Measurements from ENCODE around the gene NKAIN2. TPM values are rescaled to one million over a fixed set of nuclear protein-coding genes. Genes with fewer than 3 reads are reported as not detected.

Gene NKAIN2
- total RNA-seq, 1 experiment from 2014 or later = 0.06 TPM

DNA sequence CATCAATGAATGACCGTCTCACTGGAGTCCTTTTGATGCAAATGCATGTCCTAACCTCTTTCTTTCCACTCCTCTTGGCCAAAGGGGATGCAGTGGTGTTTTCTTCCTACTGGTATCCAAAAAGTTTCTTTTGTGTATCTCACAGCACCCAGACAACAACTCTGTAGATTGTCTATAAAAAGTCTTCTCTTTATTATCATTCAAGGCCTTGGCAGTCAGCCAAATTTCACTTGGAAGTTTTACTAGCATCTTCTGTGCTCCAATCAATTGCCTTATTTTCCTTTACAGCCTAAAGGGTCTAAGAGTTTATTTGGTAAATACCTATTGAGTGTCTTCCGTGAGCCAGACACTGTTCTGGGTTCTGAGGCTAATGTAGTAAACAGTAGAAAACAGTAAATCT lies 1008.4 kb downstream of the NKAIN2 start:
- no peak for DNase-seq (ENCODE audit: low read depth)

DNA sequence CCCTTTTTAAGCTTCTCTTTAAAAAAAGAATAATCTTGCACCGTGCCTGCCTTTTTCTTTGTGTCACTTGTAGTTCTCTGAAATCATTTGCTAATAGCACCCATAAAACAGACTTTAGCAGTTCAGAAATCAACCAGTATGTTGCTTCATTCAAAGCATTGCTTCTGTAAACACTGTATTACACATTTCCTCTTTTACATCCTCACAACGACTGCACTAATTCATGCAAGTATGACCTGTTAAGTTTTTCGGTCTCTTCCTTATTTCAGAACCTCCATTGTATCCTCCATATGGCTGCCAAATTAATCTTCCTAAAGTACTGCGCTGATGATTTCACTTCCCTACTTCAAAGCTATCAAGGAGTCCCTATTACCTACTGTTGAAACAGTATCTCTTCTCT lies 1015.7 kb downstream of the NKAIN2 start:
- no peak for DNase-seq (ENCODE audit: low read depth)

- DNase-seq (ENCODE audit: low read depth) = no peak
Observed at GRCh38 chr6:124822204-124822613, 1018.5 kb downstream of the NKAIN2 start.

- no peak for DNase-seq (ENCODE audit: low read depth)
Observed at GRCh38 chr6:124822721-124823120, 1019.1 kb downstream of the NKAIN2 start.

DNA sequence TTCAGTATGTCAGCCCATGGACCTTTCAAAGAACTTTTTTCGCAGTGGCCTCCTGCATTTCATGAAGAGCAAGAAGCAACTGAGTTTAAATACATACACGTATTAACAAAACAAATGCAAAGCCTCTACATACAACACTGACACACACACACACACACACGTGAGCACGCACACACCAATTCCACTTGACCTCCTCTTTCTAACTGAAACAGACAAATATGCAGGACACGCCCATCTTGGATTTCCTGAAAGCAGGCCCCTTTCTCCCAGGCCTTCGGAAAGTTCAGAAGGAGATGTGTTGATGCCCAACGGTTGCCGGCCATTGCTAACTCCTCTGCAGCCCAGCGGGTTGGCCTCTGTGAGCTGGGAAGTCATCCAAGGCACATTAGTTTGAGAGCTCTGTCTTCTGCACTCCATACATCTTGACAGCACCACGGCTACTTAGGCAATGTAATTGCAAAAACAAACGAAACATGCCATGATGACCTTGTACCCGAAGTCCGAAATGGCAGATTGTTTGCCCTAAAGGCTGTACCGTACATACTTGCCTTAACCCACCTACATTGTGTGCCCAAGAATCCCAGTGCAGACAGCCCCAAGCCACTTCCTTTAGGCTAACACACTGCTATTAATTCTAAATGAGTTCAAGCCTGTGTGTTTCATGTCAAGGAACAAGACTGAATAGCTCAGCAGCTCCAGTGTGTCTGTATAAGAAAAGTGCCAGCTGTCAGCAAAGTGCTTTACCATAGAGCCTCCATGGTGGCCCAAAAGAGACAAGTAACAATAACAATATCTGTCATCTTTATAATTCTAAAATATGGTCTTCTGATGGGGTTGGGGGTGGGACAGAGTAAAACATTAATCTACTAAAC lies 1019.8 kb downstream of the NKAIN2 start:
- DNase-seq (ENCODE audit: low read depth) = no peak

DNA sequence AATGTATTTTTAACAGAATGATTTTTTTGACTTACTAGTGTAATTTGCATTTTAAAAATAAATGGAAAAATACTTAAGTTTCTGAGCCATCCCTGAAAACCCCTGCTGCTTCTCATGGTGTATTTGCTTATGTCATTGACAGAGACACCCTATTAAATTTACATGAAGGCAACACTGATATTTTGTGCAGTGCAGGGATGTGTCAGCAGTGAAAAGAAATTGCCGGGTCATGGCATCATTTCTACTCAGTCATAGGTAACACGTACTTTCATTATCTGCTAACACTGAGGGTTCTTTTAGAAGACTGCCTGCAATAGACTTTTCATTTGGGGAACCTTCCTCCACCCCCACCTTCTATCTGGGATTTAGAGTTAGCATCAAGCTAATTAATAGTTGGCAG lies 1021.9 kb downstream of the NKAIN2 start:
- DNase-seq (ENCODE audit: low read depth) = no peak

DNA sequence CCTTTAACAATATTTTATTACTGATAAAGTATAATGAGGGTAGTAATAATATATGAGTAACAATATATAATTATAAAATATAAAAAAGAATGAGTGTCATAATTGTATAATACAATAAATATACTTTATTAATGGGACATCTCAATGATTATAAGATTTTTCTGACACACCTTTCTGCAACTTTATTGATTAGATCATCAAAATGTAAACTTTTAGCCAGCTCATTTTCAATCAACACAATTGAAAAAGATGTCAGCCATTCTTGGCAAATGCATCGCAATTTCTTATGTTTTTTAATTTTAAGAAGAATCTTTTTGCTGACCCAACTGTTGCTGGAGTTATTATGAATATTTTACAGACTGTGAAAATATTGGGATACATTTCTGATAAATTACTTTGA lies 1026.2 kb downstream of the NKAIN2 start:
- DNase-seq (ENCODE audit: low read depth) = no peak

DNA sequence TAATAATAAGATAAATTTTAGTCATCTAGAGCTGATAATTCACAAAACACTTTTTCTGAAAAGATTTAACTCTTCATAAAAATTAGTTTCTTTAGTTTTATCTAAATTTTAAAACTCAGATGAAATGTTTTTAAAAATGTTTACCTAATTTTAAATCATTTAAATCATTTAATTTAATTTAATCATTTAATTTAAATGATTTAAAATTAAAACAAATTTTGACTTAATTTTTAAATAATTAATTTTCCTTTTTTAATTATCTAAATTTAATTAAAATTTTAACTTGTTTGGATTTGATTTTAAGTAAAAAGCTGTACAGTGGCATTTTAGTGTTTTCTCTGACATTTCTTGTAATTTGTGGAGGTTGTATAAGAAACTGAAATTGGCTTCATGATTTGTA lies 1026.8 kb downstream of the NKAIN2 start:
- no peak for DNase-seq (ENCODE audit: low read depth)

DNA sequence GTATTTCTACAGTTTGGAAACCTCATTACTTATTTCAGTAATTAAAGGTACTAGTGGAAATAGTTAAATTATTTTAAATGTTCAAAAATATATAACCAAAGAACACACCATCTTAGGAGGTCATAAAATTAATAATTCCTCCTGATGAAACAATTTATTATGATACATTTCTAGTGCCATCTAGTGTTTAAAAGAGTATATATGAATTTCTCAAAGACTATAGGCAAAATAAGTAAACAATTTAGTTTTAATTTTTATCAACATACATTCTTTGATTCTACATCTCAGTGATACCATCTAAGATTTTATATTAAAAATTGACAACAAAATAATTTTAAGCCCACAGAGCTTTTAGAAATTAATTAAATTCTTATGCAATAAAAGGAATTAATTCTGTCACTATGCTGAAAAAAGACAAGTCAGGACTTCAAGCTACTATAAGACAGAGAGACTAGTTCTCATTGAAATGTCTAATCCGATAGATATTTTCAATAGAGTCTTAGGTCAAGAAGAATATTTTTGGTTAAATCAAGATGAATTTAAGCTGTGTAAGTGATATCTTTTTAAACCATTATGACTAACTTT lies 1050.8 kb downstream of the NKAIN2 start:
- no peak for DNase-seq (ENCODE audit: low read depth)

- no peak for DNase-seq (ENCODE audit: low read depth)
Observed at GRCh38 chr6:124857746-124858145, 1054.1 kb downstream of the NKAIN2 start.

GRCh38 chr6:124858564-124858963 lies 1054.9 kb downstream of the NKAIN2 start:
- no peak for DNase-seq (ENCODE audit: low read depth)

GRCh38 chr6:124859366-124859765 lies 1055.7 kb downstream of the NKAIN2 start:
- no peak for DNase-seq (ENCODE audit: low read depth)

DNA sequence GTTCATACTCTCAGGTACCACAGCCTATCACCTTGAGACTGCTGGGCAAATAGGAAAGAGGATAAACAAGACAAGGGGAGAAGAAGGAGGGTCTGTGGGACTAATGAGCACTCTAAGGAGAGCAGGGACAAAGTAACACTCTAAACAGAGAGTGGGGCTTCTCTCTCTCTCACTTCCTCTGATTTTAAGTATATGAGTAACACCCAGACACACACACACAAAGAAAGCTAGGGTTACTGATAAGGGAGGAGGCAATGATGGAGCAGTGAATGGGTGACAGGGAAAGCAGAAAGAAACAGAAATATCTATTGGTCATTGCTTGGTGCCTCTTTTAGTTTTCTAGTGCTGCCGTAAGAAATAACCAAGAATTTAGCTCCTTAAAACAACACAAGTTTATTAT lies 1062.4 kb downstream of the NKAIN2 start:
- no peak for DNase-seq (ENCODE audit: low read depth)

GRCh38 chr6:124867121-124867520 lies 1063.5 kb downstream of the NKAIN2 start:
- DNase-seq (ENCODE audit: low read depth) = no peak

GRCh38 chr6:124868481-124868880 lies 1064.8 kb downstream of the NKAIN2 start:
- DNase-seq (ENCODE audit: low read depth) = no peak

GRCh38 chr6:124869416-124869815 lies 1065.8 kb downstream of the NKAIN2 start:
- DNase-seq (ENCODE audit: low read depth) = peak; percentile 26

DNA sequence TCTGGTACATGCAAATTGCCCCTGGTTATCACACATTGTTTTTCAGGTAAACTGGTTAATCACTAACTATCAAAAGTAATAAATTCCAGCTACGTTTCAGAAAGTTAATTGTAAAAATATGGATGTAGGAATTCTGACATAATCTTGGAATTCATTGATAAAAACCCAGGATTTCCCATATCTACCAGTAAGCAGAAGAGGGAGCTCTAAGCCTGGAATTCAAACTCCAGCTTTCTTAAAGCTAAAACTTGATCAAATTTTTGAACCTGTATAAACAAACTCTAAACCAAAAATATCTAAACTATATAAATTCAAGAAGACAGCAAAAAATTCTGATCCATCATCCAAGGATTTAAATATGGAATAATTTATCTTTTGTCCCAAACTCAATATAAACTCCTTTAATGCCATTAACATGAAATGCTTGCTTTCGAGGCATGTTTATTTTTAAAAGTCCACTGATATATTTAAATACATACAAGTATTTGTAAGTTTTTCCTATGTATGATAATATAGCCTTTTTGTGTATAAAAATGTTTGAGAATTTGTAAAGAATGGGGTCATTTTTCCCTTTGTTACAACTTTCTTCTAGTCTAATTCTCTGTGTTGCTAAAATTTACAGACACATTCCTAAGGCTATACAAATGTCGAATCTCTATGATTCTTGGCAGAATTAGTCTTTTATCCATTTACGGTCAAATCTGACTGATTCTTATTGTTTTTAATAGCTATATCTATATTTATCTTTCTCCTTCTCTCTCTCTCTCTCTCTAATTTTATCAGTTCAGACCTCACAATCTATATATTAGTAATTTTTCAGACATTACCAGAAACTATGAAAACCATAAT lies 1067.2 kb downstream of the NKAIN2 start:
- DNase-seq (ENCODE audit: low read depth) = peak; percentile 36

- no peak for DNase-seq (ENCODE audit: low read depth)
Observed at GRCh38 chr6:124872361-124873065, 1068.8 kb downstream of the NKAIN2 start.

GRCh38 chr6:124873066-124873410 lies 1069.4 kb downstream of the NKAIN2 start:
- no peak for DNase-seq (ENCODE audit: low read depth)

Measured in LHCN-M2 (cell line).